NK-92 (cell line): Measurements from ENCODE around the gene WBP2.
"Not testable (repeated sequence)": the region's sequence is repeated elsewhere in the genome, so short reads cannot be mapped to it uniquely, and the experiment has no call there.

Experiments used
- DNase-seq: peaks from one replicate; lab custom pipeline; 2025; ENCODE audit not compliant: unreplicated experiment; lab: John Stamatoyannopoulos, UW

The WBP2 gene

GRCh38 chr17:75814900-75815373, 40.2 kb downstream of the WBP2 start:
- DNase-seq = no peak

GRCh38 chr17:75814021-75814395, 41.1 kb downstream of the WBP2 start:
- DNase-seq = no peak

- no peak for DNase-seq
Observed at GRCh38 chr17:75813081-75814020, 41.8 kb downstream of the WBP2 start.

- DNase-seq = no peak
Observed at GRCh38 chr17:75812096-75813013, 42.8 kb downstream of the WBP2 start.

GRCh38 chr17:75811174-75811573, 44.0 kb downstream of the WBP2 start:
- no peak for DNase-seq

DNA sequence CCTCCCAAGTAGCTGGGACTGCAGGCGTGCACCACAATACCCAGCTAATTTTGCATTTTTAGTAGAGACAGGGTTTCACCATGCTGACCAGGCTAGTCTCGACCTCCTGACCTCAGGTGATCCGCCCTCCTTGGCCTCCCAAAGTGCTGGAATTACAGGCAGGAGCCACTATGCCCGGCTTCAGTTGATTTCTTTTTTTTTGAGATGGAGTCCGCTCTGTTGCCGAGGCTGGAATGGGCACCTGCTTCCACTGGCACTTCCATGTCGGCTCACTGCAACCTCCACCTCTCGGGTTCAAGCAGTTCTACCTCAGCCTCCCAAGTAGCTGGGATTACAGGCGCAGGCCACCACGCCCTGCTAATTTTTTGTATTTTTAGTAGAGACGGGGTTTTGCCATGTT, 44.4 kb downstream of the WBP2 start:
- not testable (repeated sequence) for DNase-seq

- no peak for DNase-seq
Observed at GRCh38 chr17:75810216-75810615, 44.9 kb downstream of the WBP2 start.

- no peak for DNase-seq
Observed at GRCh38 chr17:75809631-75810111, 45.5 kb downstream of the WBP2 start.

DNA sequence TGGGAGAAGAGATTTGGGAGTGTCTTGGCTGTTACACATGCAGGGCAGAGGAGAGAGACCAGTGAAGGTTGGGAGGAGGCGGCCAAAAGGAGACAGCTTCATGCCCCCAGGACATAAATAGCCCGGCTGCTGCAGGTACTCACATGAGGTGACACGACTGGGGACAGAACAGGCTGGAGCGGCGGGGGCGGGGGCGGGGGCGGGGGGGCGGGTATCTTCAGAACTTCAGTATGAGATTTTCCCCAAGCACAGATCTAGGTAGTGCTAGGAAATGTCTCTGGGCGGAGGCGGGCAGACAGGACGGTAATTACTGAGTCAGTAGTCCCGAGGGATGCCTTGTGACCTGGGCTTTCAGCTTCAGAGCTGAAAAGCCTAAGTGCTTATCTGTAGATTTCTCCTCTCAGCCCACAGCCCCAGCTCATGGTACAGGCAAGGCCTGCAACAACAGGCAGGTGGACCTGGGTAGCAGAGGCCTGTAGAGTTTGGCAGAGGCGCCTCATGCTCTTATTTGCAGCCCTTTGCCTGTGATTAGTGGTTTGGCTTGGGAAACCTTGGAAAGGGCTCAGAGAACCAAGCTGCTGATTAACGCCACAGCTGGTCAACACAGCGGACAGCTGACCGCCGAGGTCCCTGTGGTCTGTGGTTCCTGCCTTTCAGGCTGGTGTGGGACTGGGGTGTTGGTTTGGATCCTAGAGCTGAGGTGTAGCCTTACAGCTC, 46.1 kb downstream of the WBP2 start:
- DNase-seq = no peak

GRCh38 chr17:75808549-75808904, 46.6 kb downstream of the WBP2 start:
- no peak for DNase-seq

- DNase-seq = no peak
Observed at GRCh38 chr17:75807861-75808260, 47.3 kb downstream of the WBP2 start.

GRCh38 chr17:75806822-75807500, 48.2 kb downstream of the WBP2 start:
- DNase-seq = no peak

- no peak for DNase-seq
Observed at GRCh38 chr17:75803883-75804282, 51.3 kb downstream of the WBP2 start.

- DNase-seq = no peak
Observed at GRCh38 chr17:75799402-75799801, 55.7 kb downstream of the WBP2 start.

DNA sequence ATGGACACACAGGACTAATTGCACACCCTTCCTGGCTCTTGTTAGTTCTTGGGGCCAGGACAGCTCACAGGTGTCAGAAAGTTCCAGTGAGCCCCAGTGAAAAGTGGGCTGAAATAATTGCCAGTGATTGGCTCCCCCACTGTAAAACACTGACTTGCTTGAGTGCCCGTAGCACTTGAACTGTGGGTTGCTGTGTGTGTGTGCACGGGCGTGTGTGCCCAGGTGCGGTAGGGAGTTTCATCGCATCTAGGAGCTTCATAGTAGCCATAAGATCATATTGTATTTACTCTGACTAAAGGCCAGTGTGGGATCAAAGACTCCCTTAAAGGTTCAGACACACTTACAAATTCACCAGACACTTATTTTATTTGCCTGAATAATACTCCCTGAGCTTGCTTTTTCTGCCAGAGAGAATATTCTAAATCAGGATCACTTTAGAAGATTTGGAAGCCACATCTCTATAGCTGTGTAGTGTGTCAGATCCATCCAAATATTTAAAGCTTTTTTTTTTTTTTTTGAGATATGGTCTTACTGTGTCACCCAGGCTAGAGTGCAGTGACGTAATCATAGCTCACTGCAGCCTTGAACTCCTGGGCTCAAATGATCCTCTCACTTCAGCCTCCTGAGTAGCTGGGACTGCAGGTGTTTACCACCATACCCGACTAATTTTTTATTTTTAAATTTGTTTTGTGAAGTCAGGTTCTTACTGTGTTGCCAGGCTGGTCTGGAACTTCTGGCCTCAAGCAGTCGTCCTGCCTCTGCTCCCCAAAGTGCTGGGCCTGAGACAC, 59.1 kb downstream of the WBP2 start:
- DNase-seq = no peak
